HepG2 (cell line): ENCODE data around the gene TIMM17A. TPM values are rescaled to one million over a fixed set of nuclear protein-coding genes. Genes with fewer than 3 reads are reported as not detected.

Source experiments
- CCAR2 ChIP-seq: fragments of 200-400 bp; formaldehyde crosslinking; optimal IDR thresholded peaks from 2 replicates; pipeline ENCODE3; 2018; ENCODE audit warnings: low read depth, mild to moderate bottlenecking, low read length, moderate library complexity
- GABPB1 ChIP-seq: IDR thresholded peaks from 2 replicates; pipeline ENCODE4 v1.6.1; 2016; ENCODE audit warnings: mild to moderate bottlenecking, missing genetic modification reagents, moderate library complexity, missing compliant biosample characterization
- GATAD2A ChIP-seq: IDR thresholded peaks from 2 replicates; pipeline ENCODE4 v1.6.1; 2016
- REXO4 ChIP-seq: sonication (generic); formaldehyde crosslinking; IDR thresholded peaks from 2 replicates; pipeline ENCODE4 v1.8.0; 2022; ENCODE audit warnings: missing genetic modification reagents, mild to moderate bottlenecking, borderline replicate concordance
- ZBTB4 ChIP-seq: sonication (generic); formaldehyde crosslinking; IDR thresholded peaks from 2 replicates; pipeline ENCODE4 v1.4.0; 2020; ENCODE audit warnings: missing genetic modification reagents, mild to moderate bottlenecking, borderline replicate concordance
- ZNF430 ChIP-seq: sonication (generic); formaldehyde crosslinking; IDR thresholded peaks from 2 replicates; pipeline ENCODE4 v1.9.0; 2021; ENCODE audit warnings: mild to moderate bottlenecking, missing genetic modification reagents
- polyA plus RNA-seq, 8 experiments: library from polyadenylated mRNA; depleted of rRNA in 3 of 8; stranded (reverse) in 7 of 8; unstranded in 1 of 8; fragments of >200 nt; fragmentation: Illumina TruSeq in 4 of 8; extraction: Trizol in 4 of 8; gene quantifications; 2 replicates each; pipeline versions ENCODE4 v1.2.1 to v1.2.3, GENCODE V29; 2011 to 2016; ENCODE audit warnings: low read depth in 4 of 8, missing spikeins in 1 of 8, mixed read lengths in 1 of 8; ENCODE audit not compliant: insufficient read depth in 1 of 8
- total RNA-seq, 5 experiments: library from RNA; depleted of rRNA; stranded (reverse); fragments of >200 nt; fragmentation: Illumina TruSeq; extraction: Trizol; gene quantifications; 2 replicates each; pipeline ENCODE4 v1.2.3, GENCODE V29; 2016; ENCODE audit warnings: low read depth in 1 of 5
- TF ChIP-seq, protein P1 (sequence below): sonication (generic); formaldehyde crosslinking; IDR thresholded peaks from 2 replicates; pipeline ENCODE4 v1.4.0; 2020; ENCODE audit warnings: missing genetic modification reagents
- TF ChIP-seq, protein P2 (sequence below), 2 experiments: fragments of 450-650 bp in 1 of 2; sonication (generic) in 1 of 2; formaldehyde crosslinking in 1 of 2; IDR thresholded peaks; 2 replicates each; pipeline versions ENCODE4 v1.6.1 to v1.8.0; 2016 to 2022; ENCODE audit warnings: antibody characterized with exemption in 1 of 2, mild to moderate bottlenecking in 1 of 2, missing genetic modification reagents in 1 of 2
- TF ChIP-seq, protein P3 (sequence below): IDR thresholded peaks from 2 replicates; pipeline ENCODE4 v1.6.1; 2016; ENCODE audit warnings: low read depth, borderline replicate concordance

Gene TIMM17A
- total and polyA plus RNA-seq, 2 of the 13 experiments (the other 11 are each of a cell fraction or from before 2014, with no cell fraction given): 50.8 to 97.8 TPM

DNA sequence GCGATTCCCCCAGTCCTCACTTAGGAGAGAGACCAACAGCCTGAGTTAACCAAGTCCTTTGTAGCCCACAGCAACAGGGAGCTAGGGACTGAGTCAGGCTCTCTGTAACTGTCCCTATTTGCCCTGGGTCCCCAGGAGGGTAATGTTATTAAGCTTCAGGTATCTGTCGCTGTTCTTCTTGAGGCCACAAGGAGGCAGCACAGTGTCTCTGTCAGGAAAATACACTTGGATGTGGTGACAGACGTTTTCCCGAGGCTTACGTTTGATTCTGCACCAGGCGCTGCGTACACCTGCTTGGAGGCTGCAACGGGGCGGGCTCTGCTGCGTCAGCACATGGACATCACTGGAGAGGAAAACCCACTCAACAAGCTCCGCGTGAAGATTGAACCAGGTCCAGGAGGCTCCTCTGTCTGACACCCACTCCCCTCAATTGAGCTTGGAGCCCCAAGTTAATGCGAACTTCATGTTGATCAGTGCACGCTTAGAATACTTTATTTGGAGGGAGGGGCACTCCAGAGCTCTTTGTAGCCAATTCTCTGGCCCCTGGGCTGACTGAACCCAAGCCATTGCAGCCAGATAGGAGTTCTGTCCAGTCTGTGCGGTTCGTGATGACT is 44.4 kb downstream of the TIMM17A start (continued):
- TF ChIP-seq, protein P1, sequence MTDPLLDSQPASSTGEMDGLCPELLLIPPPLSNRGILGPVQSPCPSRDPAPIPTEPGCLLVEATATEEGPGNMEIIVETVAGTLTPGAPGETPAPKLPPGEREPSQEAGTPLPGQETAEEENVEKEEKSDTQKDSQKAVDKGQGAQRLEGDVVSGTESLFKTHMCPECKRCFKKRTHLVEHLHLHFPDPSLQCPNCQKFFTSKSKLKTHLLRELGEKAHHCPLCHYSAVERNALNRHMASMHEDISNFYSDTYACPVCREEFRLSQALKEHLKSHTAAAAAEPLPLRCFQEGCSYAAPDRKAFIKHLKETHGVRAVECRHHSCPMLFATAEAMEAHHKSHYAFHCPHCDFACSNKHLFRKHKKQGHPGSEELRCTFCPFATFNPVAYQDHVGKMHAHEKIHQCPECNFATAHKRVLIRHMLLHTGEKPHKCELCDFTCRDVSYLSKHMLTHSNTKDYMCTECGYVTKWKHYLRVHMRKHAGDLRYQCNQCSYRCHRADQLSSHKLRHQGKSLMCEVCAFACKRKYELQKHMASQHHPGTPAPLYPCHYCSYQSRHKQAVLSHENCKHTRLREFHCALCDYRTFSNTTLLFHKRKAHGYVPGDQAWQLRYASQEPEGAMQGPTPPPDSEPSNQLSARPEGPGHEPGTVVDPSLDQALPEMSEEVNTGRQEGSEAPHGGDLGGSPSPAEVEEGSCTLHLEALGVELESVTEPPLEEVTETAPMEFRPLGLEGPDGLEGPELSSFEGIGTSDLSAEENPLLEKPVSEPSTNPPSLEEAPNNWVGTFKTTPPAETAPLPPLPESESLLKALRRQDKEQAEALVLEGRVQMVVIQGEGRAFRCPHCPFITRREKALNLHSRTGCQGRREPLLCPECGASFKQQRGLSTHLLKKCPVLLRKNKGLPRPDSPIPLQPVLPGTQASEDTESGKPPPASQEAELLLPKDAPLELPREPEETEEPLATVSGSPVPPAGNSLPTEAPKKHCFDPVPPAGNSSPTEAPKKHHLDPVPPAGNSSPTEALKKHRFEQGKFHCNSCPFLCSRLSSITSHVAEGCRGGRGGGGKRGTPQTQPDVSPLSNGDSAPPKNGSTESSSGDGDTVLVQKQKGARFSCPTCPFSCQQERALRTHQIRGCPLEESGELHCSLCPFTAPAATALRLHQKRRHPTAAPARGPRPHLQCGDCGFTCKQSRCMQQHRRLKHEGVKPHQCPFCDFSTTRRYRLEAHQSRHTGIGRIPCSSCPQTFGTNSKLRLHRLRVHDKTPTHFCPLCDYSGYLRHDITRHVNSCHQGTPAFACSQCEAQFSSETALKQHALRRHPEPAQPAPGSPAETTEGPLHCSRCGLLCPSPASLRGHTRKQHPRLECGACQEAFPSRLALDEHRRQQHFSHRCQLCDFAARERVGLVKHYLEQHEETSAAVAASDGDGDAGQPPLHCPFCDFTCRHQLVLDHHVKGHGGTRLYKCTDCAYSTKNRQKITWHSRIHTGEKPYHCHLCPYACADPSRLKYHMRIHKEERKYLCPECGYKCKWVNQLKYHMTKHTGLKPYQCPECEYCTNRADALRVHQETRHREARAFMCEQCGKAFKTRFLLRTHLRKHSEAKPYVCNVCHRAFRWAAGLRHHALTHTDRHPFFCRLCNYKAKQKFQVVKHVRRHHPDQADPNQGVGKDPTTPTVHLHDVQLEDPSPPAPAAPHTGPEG: no peak
- TF ChIP-seq GATAD2A (CRISPR knock-in tag) (0 out of 2 replicates have a peak, but pooled peaks have one; percentile 25), ZBTB4 (no peak), CCAR2 (no peak), ZNF430 (no peak), REXO4 (CRISPR knock-in tag) (no peak), GABPB1 (CRISPR knock-in tag) (no peak)
- TF ChIP-seq, protein P2, sequence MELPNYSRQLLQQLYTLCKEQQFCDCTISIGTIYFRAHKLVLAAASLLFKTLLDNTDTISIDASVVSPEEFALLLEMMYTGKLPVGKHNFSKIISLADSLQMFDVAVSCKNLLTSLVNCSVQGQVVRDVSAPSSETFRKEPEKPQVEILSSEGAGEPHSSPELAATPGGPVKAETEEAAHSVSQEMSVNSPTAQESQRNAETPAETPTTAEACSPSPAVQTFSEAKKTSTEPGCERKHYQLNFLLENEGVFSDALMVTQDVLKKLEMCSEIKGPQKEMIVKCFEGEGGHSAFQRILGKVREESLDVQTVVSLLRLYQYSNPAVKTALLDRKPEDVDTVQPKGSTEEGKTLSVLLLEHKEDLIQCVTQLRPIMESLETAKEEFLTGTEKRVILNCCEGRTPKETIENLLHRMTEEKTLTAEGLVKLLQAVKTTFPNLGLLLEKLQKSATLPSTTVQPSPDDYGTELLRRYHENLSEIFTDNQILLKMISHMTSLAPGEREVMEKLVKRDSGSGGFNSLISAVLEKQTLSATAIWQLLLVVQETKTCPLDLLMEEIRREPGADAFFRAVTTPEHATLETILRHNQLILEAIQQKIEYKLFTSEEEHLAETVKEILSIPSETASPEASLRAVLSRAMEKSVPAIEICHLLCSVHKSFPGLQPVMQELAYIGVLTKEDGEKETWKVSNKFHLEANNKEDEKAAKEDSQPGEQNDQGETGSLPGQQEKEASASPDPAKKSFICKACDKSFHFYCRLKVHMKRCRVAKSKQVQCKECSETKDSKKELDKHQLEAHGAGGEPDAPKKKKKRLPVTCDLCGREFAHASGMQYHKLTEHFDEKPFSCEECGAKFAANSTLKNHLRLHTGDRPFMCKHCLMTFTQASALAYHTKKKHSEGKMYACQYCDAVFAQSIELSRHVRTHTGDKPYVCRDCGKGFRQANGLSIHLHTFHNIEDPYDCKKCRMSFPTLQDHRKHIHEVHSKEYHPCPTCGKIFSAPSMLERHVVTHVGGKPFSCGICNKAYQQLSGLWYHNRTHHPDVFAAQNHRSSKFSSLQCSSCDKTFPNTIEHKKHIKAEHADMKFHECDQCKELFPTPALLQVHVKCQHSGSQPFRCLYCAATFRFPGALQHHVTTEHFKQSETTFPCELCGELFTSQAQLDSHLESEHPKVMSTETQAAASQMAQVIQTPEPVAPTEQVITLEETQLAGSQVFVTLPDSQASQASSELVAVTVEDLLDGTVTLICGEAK (IDR thresholded peaks at IDR 0.05): no peak
- TF ChIP-seq, protein P2 (CRISPR knock-in tag; IDR thresholded peaks at IDR 0.05): no peak
- TF ChIP-seq, protein P3, sequence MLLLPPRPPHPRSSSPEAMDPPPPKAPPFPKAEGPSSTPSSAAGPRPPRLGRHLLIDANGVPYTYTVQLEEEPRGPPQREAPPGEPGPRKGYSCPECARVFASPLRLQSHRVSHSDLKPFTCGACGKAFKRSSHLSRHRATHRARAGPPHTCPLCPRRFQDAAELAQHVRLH: no peak
